H9 (cell line): ENCODE data around the gene DUOXA1. TPM values are rescaled to one million over a fixed set of nuclear protein-coding genes. Genes with fewer than 3 reads are reported as not detected.
A peak's percentile ranks its signal among the peaks of the same experiment; 100 is the strongest.

Source experiments
- DNase-seq: peaks from one replicate; pipeline ENCODE4 v3.0.0-alpha.2; 2017
- H2AFZ ChIP-seq: one replicate; pipeline ENCODE4 v1.6.1; 2013; ENCODE audit warnings: mild to moderate bottlenecking, low read length, control low read depth, moderate library complexity
- H2AK5ac ChIP-seq: 2 replicates; pipeline ENCODE4 v1.6.1; 2013; ENCODE audit warnings: low read length, control low read depth, mixed read lengths; ENCODE audit not compliant: insufficient read length
- H2BK120ac ChIP-seq: one replicate; pipeline ENCODE4 v1.6.1; 2013; ENCODE audit warnings: low read depth, mild to moderate bottlenecking, low read length, control low read depth, inconsistent platforms; ENCODE audit not compliant: poor library complexity, severe bottlenecking
- H2BK12ac ChIP-seq: 2 replicates; pipeline ENCODE4 v1.6.1; 2013; ENCODE audit warnings: low read length, control low read depth, mixed read lengths, low read depth; ENCODE audit not compliant: insufficient read length
- H2BK15ac ChIP-seq: 2 replicates; pipeline ENCODE4 v1.6.1; 2013; ENCODE audit warnings: low read depth, low read length, control low read depth
- H2BK20ac ChIP-seq: one replicate; pipeline ENCODE4 v1.6.1; 2013; ENCODE audit warnings: low read depth, mild to moderate bottlenecking, low read length, control low read depth, inconsistent platforms; ENCODE audit not compliant: poor library complexity, severe bottlenecking
- H2BK5ac ChIP-seq: 2 replicates; pipeline ENCODE4 v1.6.1; 2013; ENCODE audit warnings: low read length, control low read depth, mixed read lengths; ENCODE audit not compliant: insufficient read length
- H3K14ac ChIP-seq: 2 replicates; pipeline ENCODE4 v1.6.1; 2013; ENCODE audit warnings: low read length, control low read depth; ENCODE audit not compliant: insufficient read depth
- H3K18ac ChIP-seq: 2 replicates; pipeline ENCODE4 v1.6.1; 2013; ENCODE audit warnings: low read depth, mild to moderate bottlenecking, mixed read lengths, low read length, control low read depth; ENCODE audit not compliant: insufficient read length
- H3K23ac ChIP-seq: 2 replicates; pipeline ENCODE4 v1.6.1; 2013; ENCODE audit warnings: low read length, control low read depth, mixed read lengths, low read depth; ENCODE audit not compliant: insufficient read length
- H3K23me2 ChIP-seq: 2 replicates; pipeline ENCODE4 v1.6.1; 2013; ENCODE audit warnings: low read depth, mild to moderate bottlenecking, mixed read lengths, low read length, control low read depth; ENCODE audit not compliant: insufficient read length, poor library complexity, severe bottlenecking
- H3K27ac ChIP-seq: 2 replicates; pipeline ENCODE4 v1.5.1; 2013; ENCODE audit warnings: low read length, control low read depth, mixed read lengths, low read depth; ENCODE audit not compliant: insufficient read length
- H3K27me3 ChIP-seq: 2 replicates; pipeline ENCODE4 v1.6.1; 2013; ENCODE audit warnings: low read length, control low read depth, inconsistent platforms; ENCODE audit not compliant: insufficient read depth
- H3K4ac ChIP-seq: 2 replicates; pipeline ENCODE4 v1.6.1; 2013; ENCODE audit warnings: low read depth, mild to moderate bottlenecking, control low read depth, inconsistent platforms, low read length, moderate library complexity
- H3K4me1 ChIP-seq: 2 replicates; pipeline ENCODE4 v1.6.1; 2013; ENCODE audit warnings: low read length, control low read depth, inconsistent platforms; ENCODE audit not compliant: insufficient read depth
- H3K4me2 ChIP-seq: 2 replicates; pipeline ENCODE4 v1.6.1; 2013; ENCODE audit warnings: low read length, control low read depth, mixed read lengths; ENCODE audit not compliant: insufficient read length, insufficient read depth
- H3K56ac ChIP-seq: 2 replicates; pipeline ENCODE4 v1.6.1; 2013; ENCODE audit warnings: low read depth, mild to moderate bottlenecking, mixed read lengths, low read length, control low read depth; ENCODE audit not compliant: insufficient read length
- H3K79me1 ChIP-seq: 2 replicates; pipeline ENCODE4 v1.6.1; 2013; ENCODE audit warnings: low read depth, mild to moderate bottlenecking, moderate library complexity, low read length, control low read depth, inconsistent platforms; ENCODE audit not compliant: insufficient read depth, poor library complexity, severe bottlenecking
- H3K79me2 ChIP-seq: 2 replicates; pipeline ENCODE4 v1.6.1; 2013; ENCODE audit warnings: low read length, control low read depth, inconsistent platforms; ENCODE audit not compliant: insufficient read depth
- H3K9ac ChIP-seq: 2 replicates; pipeline ENCODE4 v1.6.1; 2013; ENCODE audit warnings: low read length, control low read depth, mixed read lengths; ENCODE audit not compliant: insufficient read length; ENCODE audit errors: extremely low read depth
- H3K9me3 ChIP-seq: one replicate; pipeline ENCODE4 v1.6.1; 2013; ENCODE audit warnings: low read depth, low read length, inconsistent platforms; ENCODE audit not compliant: control insufficient read depth
- H3T11ph ChIP-seq: one replicate; pipeline ENCODE4 v1.6.1; 2013; ENCODE audit warnings: mild to moderate bottlenecking, low read length, control low read depth, inconsistent platforms
- H4K20me1 ChIP-seq: one replicate; pipeline ENCODE4 v1.6.1; 2013; ENCODE audit not compliant: control insufficient read depth, insufficient read length, insufficient read depth
- H4K5ac ChIP-seq: 2 replicates; pipeline ENCODE4 v1.6.1; 2013; ENCODE audit warnings: low read depth, mild to moderate bottlenecking, mixed read lengths, low read length, control low read depth; ENCODE audit not compliant: insufficient read length
- H4K8ac ChIP-seq: replicated peaks from 2 replicates; pipeline ENCODE4 v1.6.1; 2013; ENCODE audit warnings: low read length, control low read depth, mixed read lengths, low read depth; ENCODE audit not compliant: insufficient read length
- H4K91ac ChIP-seq: 2 replicates; pipeline ENCODE4 v1.6.1; 2013; ENCODE audit warnings: low read depth, mild to moderate bottlenecking, moderate library complexity, mixed read lengths, low read length, control low read depth; ENCODE audit not compliant: insufficient read length
- H3K27ac Mint-ChIP-seq, 3 experiments: 2 replicates in 2 of 3; 3 replicates in 1 of 3; pipeline ENCODE4 v1.8.0; 2020 to 2021; ENCODE audit warnings: mixed read lengths in 3 of 3, mild to moderate bottlenecking in 1 of 3, moderate library complexity in 1 of 3
- H3K27me3 Mint-ChIP-seq: 2 replicates; pipeline ENCODE4 v1.8.0; 2021; ENCODE audit warnings: low read depth, mild to moderate bottlenecking, moderate library complexity, mixed read lengths
- H3K36me3 Mint-ChIP-seq, 3 experiments: 2 replicates in 2 of 3; 3 replicates in 1 of 3; pipeline ENCODE4 v1.8.0; 2020 to 2021; ENCODE audit warnings: low read depth in 3 of 3, mixed read lengths in 3 of 3; ENCODE audit not compliant: insufficient read depth in 1 of 3
- H3K4me1 Mint-ChIP-seq, 2 experiments: 2 replicates each; pipeline ENCODE4 v1.8.0; 2020; ENCODE audit warnings: mixed read lengths in 2 of 2
- H3K4me3 Mint-ChIP-seq, 2 experiments: 2 replicates in 1 of 2; 3 replicates in 1 of 2; pipeline ENCODE4 v1.8.0; 2020 to 2021; ENCODE audit warnings: mild to moderate bottlenecking in 2 of 2, mixed read lengths in 2 of 2, moderate library complexity in 1 of 2
- H3K9me3 Mint-ChIP-seq, 2 experiments: 2 replicates in 1 of 2; 3 replicates in 1 of 2; pipeline ENCODE4 v1.8.0; 2020; ENCODE audit warnings: mild to moderate bottlenecking in 2 of 2, mixed read lengths in 2 of 2, moderate library complexity in 1 of 2
- CTCF ChIP-seq: fragments of 200-600 bp; sonication (generic); conservative IDR thresholded peaks from 3 replicates; pipeline ENCODE4 v1.8.0; 2021; ENCODE audit warnings: antibody characterized with exemption, mild to moderate bottlenecking
- WGBS: extraction: QIAGEN DNeasy Blood & Tissue Kit; methylation state at CpG from one replicate; pipeline ENCODE4 v1.1.7; 2013; ENCODE audit warnings: missing lambda C conversion rate, low lambda C conversion rate, mixed read lengths; ENCODE audit not compliant: insufficient read length; ENCODE audit errors: extremely low coverage; 5-methylcytosine and 5-hydroxymethylcytosine counted together
- total RNA-seq: library from RNA; stranded (reverse); gene quantifications from 2 replicates; pipeline ENCODE4 v1.2.1, GENCODE V29; 2021

Gene DUOXA1
- total RNA-seq, 1 experiment from 2014 or later: 1.2 TPM

DNA sequence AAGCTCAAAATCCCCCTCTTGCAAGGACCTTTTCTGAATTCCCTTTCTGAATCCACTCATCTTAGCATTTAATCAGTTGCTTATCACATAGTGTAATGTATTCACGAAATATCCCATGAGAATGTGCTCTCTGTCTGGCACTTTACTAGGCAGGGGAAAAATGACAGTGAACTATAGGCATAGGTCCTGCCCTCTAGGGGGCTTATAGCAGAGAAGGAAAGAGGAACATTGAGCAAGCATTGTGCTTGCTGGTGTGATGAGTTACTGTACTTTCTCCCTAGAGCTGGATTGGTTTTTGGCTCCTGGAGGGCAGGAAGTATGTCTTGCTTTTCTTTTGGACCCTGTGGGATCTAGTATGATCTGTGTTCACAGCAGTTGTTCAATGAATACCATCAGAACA lies 42.2 kb downstream of the DUOXA1 start:
- Mint-ChIP-seq H3K27me3 (peaks cover 17% of the 10 kb centered on the region), H3K4me3 (no peak overlapping the region), H3K36me3 (no peaks in the 10 kb centered on the region), H3K4me1 (no peaks in the 10 kb centered on the region), H3K9me3 (no peaks in the 10 kb centered on the region), H3K27ac (no peak overlapping the region)
- H3K4me2 ChIP-seq: no peak overlapping the region
- no peak overlapping the region for H3K23ac ChIP-seq
- H2BK20ac ChIP-seq: no peak overlapping the region
- no peaks in the 10 kb centered on the region for H4K20me1 ChIP-seq
- H3K56ac ChIP-seq: no peak overlapping the region
- H3K23me2 ChIP-seq: no peaks in the 10 kb centered on the region
- no peak overlapping the region for H2BK15ac ChIP-seq
- no peak overlapping the region for H3K18ac ChIP-seq
- no peak for DNase-seq
- no peak overlapping the region for H4K91ac ChIP-seq
- no peak overlapping the region for H3K4ac ChIP-seq
- no peaks in the 10 kb centered on the region for H3K79me2 ChIP-seq
- H3K9me3 ChIP-seq: no peaks in the 10 kb centered on the region
- TF ChIP-seq CTCF: peak; percentile 44; the same call in 2 of the 3 replicates
- no peak overlapping the region for H2BK12ac ChIP-seq
- H3K27me3 ChIP-seq: no peaks in the 10 kb centered on the region
- no peak overlapping the region for H3K9ac ChIP-seq
- no peak overlapping the region for H3K14ac ChIP-seq
- H2AFZ ChIP-seq: no peak overlapping the region
- no peak overlapping the region for H3K27ac ChIP-seq
- no peaks in the 10 kb centered on the region for H3K4me1 ChIP-seq
- H2BK5ac ChIP-seq: no peak overlapping the region
- H3K79me1 ChIP-seq: no peaks in the 10 kb centered on the region
- H4K8ac ChIP-seq: no peak overlapping the region
- H3T11ph ChIP-seq: no peak overlapping the region
- H4K5ac ChIP-seq: no peak overlapping the region
- H2AK5ac ChIP-seq: no peak overlapping the region
- WGBS: no CpG with 5 or more reads among the region's 1 CpG
- no peak overlapping the region for H2BK120ac ChIP-seq
